Measurements from ENCODE around the gene PTRHD1. TPM values are rescaled to one million over a fixed set of nuclear protein-coding genes. Genes with fewer than 3 reads are reported as not detected.
A peak's percentile ranks its signal among the peaks of the same experiment; 100 is the strongest.

PTRHD1 gene
- total RNA-seq, 2 experiments from 2014 or later, result 21.7 to 23.5 TPM

DNA sequence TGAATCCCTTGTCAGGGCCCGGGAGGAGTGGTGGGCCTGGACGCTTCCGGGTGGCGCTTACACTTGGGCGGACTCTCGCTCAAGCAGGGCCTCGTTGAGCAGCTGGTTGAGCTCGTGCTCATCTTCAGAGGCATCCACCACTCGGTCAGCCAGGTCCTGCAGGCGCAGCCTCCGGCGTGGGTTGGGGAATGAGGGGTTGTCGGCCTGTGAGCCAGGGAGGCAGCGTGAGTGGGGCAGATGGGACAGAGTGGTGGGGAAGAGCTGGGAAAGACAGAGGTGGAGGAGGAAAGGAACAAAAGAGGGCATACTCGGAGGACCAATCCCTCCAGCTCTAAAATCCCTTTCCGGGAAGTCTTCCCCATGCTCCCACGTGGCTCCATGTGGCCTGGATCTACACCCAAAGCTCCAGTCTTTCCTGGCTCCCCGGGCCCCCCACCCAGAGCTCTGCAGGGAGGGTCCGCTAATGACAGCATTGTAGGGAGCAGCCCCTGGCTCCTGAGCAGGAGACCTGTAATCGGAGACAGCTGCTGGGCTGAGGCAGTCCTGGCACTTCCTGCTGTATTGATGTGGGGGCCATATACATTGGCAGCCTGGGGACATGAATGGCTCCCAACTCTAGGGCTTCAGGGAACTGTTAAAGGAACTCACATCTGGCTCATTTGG is 41.7 kb upstream of the PTRHD1 start:
- no peaks in the 10 kb centered on the region for H3K9me3 Mint-ChIP-seq
- CTCF ChIA-PET, result interaction anchor here (0.6 to 1.4 kb wide), 2 partner anchors 71 to 412 kb away, joined by 3 to 4 read pairs; no protein-coding TSS in a partner anchor

GRCh38 chr2:24833821-24834732 is 40.9 kb upstream of the PTRHD1 start:
- no peaks in the 10 kb centered on the region for H3K4me1 Mint-ChIP-seq (ENCODE audit: low read depth)
- no peaks in the 10 kb centered on the region for H3K27me3 Mint-ChIP-seq (ENCODE audit: low read depth)
- CTCF ChIA-PET, result interaction anchor here (0.7 to 1.4 kb wide), 2 partner anchors 12 to 412 kb away, joined by 3 to 4 read pairs; no protein-coding TSS in a partner anchor
- H3K9me3 Mint-ChIP-seq, result no peaks in the 10 kb centered on the region
- intact Hi-C loops (cut with micrococcal nuclease), result no loop called here
- no peak overlapping the region for H3K4me3 Mint-ChIP-seq
- no peak overlapping the region for H3K27ac Mint-ChIP-seq
- DNase-seq, result no peak
- peaks cover 18% of the 10 kb centered on the region for H3K36me3 Mint-ChIP-seq (ENCODE audit: low read depth)

More for the DNA sequence above, 41.7 kb upstream of the PTRHD1 start:
- intact Hi-C loops (cut with micrococcal nuclease), result no loop called here
- no peaks in the 10 kb centered on the region for H3K27me3 Mint-ChIP-seq (ENCODE audit: low read depth)
- no peak overlapping the region for H3K27ac Mint-ChIP-seq
- peaks cover 20% of the 10 kb centered on the region for H3K36me3 Mint-ChIP-seq (ENCODE audit: low read depth)
- no peak for DNase-seq
- no peak overlapping the region for H3K4me3 Mint-ChIP-seq
- H3K4me1 Mint-ChIP-seq (ENCODE audit: low read depth), result no peaks in the 10 kb centered on the region

GRCh38 chr2:24832931-24833701 is 39.9 kb upstream of the PTRHD1 start:
- peaks cover 17% of the 10 kb centered on the region for H3K36me3 Mint-ChIP-seq (ENCODE audit: low read depth)
- H3K4me3 Mint-ChIP-seq, result no peak overlapping the region
- intact Hi-C loops (cut with micrococcal nuclease), result no loop called here
- H3K27me3 Mint-ChIP-seq (ENCODE audit: low read depth), result no peaks in the 10 kb centered on the region
- no peak overlapping the region for H3K27ac Mint-ChIP-seq
- CTCF ChIA-PET, result interaction anchor here (0.7 kb wide), 1 partner anchor 11 kb away, joined by 3 read pairs; no protein-coding TSS in a partner anchor
- H3K9me3 Mint-ChIP-seq, result no peaks in the 10 kb centered on the region
- no peaks in the 10 kb centered on the region for H3K4me1 Mint-ChIP-seq (ENCODE audit: low read depth)
- DNase-seq, result no peak

DNA sequence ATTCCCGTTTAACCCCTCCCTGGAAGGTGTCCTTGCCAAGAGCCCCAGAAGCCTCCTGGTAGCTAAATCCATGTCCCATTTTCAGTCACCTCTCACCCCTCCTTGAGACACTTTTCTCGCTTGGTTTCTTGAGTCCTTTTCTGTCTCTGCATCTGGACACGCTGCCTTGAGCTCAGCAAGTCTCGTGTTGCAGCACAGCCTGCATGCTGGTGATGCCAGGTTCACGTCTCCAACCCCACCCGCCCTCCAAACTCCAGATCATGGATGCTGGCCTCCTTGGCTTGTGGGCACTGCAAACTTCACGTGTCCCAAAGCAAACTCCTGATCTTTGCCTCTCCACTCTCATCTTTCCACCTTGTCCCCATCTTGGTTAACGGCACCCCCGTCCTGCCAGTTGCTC is 39.3 kb upstream of the PTRHD1 start:
- Mint-ChIP-seq H3K4me1 (ENCODE audit: low read depth) (peaks cover 2% of the 10 kb centered on the region), H3K9me3 (no peaks in the 10 kb centered on the region), H3K36me3 (ENCODE audit: low read depth) (peaks cover 20% of the 10 kb centered on the region), H3K27ac (no peak overlapping the region), H3K4me3 (no peak overlapping the region), H3K27me3 (ENCODE audit: low read depth) (no peaks in the 10 kb centered on the region)
- CTCF ChIA-PET, result no interaction called here
- no peak for DNase-seq
- intact Hi-C loops (cut with micrococcal nuclease), result no loop called here

DNA sequence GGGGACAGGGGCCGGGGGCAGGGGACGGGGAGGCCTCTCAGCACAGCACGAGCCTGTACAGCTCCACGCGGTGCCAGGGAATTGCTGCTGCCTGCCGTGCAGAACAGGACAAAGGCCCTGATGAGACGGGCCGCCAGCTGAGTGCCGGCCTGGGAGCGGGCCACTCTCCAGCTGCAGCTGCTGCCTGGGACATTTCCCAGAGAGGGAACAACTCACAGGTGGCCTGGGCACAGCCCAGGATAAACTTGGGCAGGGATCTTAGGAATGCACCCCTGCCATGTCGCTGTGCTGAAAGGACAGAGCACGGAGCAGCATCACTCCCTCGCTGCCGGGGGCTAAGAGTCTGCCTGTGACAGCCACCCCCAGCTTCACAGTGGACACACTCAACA is 38.9 kb upstream of the PTRHD1 start:
- Mint-ChIP-seq H3K4me3 (no peak overlapping the region), H3K4me1 (ENCODE audit: low read depth) (peaks cover 4% of the 10 kb centered on the region), H3K36me3 (ENCODE audit: low read depth) (peaks cover 17% of the 10 kb centered on the region), H3K27me3 (ENCODE audit: low read depth) (no peaks in the 10 kb centered on the region), H3K9me3 (no peaks in the 10 kb centered on the region), H3K27ac (no peak overlapping the region)
- DNase-seq, result no peak
- intact Hi-C loops (cut with micrococcal nuclease), result no loop called here
- CTCF ChIA-PET, result no interaction called here

DNA sequence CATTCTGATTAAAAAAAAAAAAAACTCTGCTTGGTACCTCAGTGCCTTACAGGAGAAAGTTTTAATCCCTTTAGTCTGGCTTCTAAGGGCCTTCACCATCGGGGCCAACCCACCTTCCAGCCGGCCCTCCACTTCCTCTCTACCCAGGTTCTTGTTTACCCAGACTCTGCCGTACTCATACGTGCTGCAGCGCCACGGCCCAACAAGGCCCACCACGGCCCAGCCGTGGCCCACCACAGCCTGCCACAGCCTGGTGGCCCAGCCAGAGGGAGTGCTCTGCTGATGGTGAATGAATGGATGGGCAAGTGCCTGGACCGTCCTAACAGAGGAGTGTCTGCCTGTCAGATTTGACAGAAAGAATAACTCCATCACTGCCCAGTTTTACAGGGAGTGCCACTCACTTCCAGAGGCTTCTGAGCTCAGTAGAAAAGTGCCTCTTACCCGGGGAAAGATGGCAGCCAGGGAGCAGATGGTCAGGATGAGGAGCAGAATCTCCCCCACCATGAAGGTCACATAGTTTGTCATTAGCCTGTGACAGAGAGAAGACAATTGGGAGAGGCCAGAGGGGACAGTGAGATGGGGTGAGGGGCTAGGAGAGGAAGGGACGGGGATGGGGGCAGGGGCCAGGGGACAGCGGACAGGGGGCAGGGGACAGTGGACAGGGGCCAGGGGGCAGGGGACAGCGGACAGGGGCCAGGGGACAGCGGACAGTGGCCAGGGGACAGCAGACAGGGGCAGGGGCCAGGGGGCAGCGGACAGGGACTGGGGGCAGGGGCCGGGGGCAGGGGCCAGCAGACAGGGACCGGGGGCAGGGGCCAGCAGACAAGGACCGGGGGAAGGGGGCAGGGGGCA is 38.3 kb upstream of the PTRHD1 start:
- Mint-ChIP-seq H3K9me3 (no peaks in the 10 kb centered on the region), H3K4me1 (ENCODE audit: low read depth) (peaks cover 6% of the 10 kb centered on the region), H3K27me3 (ENCODE audit: low read depth) (no peaks in the 10 kb centered on the region), H3K27ac (no peak overlapping the region), H3K4me3 (no peak overlapping the region), H3K36me3 (ENCODE audit: low read depth) (peaks cover 14% of the 10 kb centered on the region)
- CTCF ChIA-PET, result interaction anchor here (0.8 to 6.7 kb wide), 2 partner anchors 409 to 422 kb away, joined by 3 to 61 read pairs; no protein-coding TSS in a partner anchor
- DNase-seq, result no peak
- intact Hi-C loops (cut with micrococcal nuclease), result no loop called here

GRCh38 chr2:24830786-24831185 is 37.6 kb upstream of the PTRHD1 start:
- Mint-ChIP-seq H3K27ac (no peak overlapping the region), H3K9me3 (no peaks in the 10 kb centered on the region), H3K4me3 (no peak overlapping the region), H3K27me3 (ENCODE audit: low read depth) (no peaks in the 10 kb centered on the region), H3K36me3 (ENCODE audit: low read depth) (peaks cover 13% of the 10 kb centered on the region), H3K4me1 (ENCODE audit: low read depth) (peaks cover 13% of the 10 kb centered on the region)
- DNase-seq, result no peak
- intact Hi-C loops (cut with micrococcal nuclease), result no loop called here
- CTCF ChIA-PET, result interaction anchor here (0.8 to 6.7 kb wide), 3 partner anchors 17 to 421 kb away, joined by 3 to 61 read pairs (median 4); no protein-coding TSS in a partner anchor

- Mint-ChIP-seq H3K9me3 (no peaks in the 10 kb centered on the region), H3K27ac (no peak overlapping the region), H3K4me1 (ENCODE audit: low read depth) (peaks cover 17% of the 10 kb centered on the region), H3K4me3 (no peak overlapping the region), H3K36me3 (ENCODE audit: low read depth) (peaks cover 17% of the 10 kb centered on the region), H3K27me3 (ENCODE audit: low read depth) (no peaks in the 10 kb centered on the region)
- no peak for DNase-seq
- intact Hi-C loops (cut with micrococcal nuclease), result no loop called here
- CTCF ChIA-PET, result interaction anchor here (0.8 to 6.7 kb wide), 5 partner anchors 11 to 421 kb away, joined by 3 to 61 read pairs (median 4); no protein-coding TSS in a partner anchor
Observed at GRCh38 chr2:24830351-24830750, 37.2 kb upstream of the PTRHD1 start.

- peaks cover 24% of the 10 kb centered on the region for H3K36me3 Mint-ChIP-seq (ENCODE audit: low read depth)
- no peak overlapping the region for H3K4me3 Mint-ChIP-seq
- no peaks in the 10 kb centered on the region for H3K27me3 Mint-ChIP-seq (ENCODE audit: low read depth)
- intact Hi-C loops (cut with micrococcal nuclease), result loop anchor here (5.0 to 10.0 kb wide), 5 partner anchors 144 to 369 kb away; partner anchors contain the start of genes DNAJC27 and NCOA1
- H3K27ac Mint-ChIP-seq, result no peak overlapping the region
- H3K9me3 Mint-ChIP-seq, result no peaks in the 10 kb centered on the region
- CTCF ChIA-PET, result interaction anchor here (0.5 to 6.7 kb wide), 25 partner anchors 9 to 846 kb away, joined by 3 to 61 read pairs (median 3); no protein-coding TSS in a partner anchor
- no peak for DNase-seq
- peaks cover 17% of the 10 kb centered on the region for H3K4me1 Mint-ChIP-seq (ENCODE audit: low read depth)
Observed at GRCh38 chr2:24828238-24828996, 35.2 kb upstream of the PTRHD1 start.

- CTCF ChIA-PET, result interaction anchor here (0.6 to 6.7 kb wide), 22 partner anchors 9 to 429 kb away, joined by 3 to 61 read pairs (median 3); no protein-coding TSS in a partner anchor
Observed at GRCh38 chr2:24827321-24828237, 34.4 kb upstream of the PTRHD1 start.

More at GRCh38 chr2:24827321-24828237, 34.4 kb upstream of the PTRHD1 start:
- Mint-ChIP-seq H3K4me3 (no peak overlapping the region), H3K27me3 (ENCODE audit: low read depth) (no peaks in the 10 kb centered on the region), H3K27ac (no peak overlapping the region), H3K36me3 (ENCODE audit: low read depth) (peaks cover 28% of the 10 kb centered on the region), H3K9me3 (no peaks in the 10 kb centered on the region), H3K4me1 (ENCODE audit: low read depth) (peaks cover 17% of the 10 kb centered on the region)
- intact Hi-C loops (cut with micrococcal nuclease), result loop anchor here (1.0 to 10.0 kb wide), 7 partner anchors 145 to 417 kb away; partner anchors contain the start of genes DNAJC27 and NCOA1
- DNase-seq, result peak; percentile 85

All from activated naive CD4-positive, alpha-beta T cell treated with anti-CD3 and anti-CD28 coated beads for 36 hours (primary cell).